Loucy (cell line): Measurements from ENCODE around the gene SCN5A.

Experiments used
- CTCF ChIP-seq: fragments of 200-600 bp; sonication (generic); conservative IDR thresholded peaks from 2 replicates; pipeline ENCODE4 v1.5.1; 2014; ENCODE audit warnings: mild to moderate bottlenecking, antibody characterized with exemption, low read length
- EZH2phosphoT487 ChIP-seq: fragments of 200-600 bp; IDR thresholded peaks from 2 replicates; pipeline ENCODE4 v1.6.1; 2018; ENCODE audit warnings: antibody characterized with exemption, mild to moderate bottlenecking, moderate library complexity, borderline replicate concordance

- TF ChIP-seq CTCF = no peak
- no peak for TF ChIP-seq EZH2phosphoT487
Measured at GRCh38 chr3:38657369-38657768, 7.9 kb upstream of the SCN5A start.
